Measurements from ENCODE around the gene ART5. TPM values are rescaled to one million over a fixed set of nuclear protein-coding genes. Genes with fewer than 3 reads are reported as not detected.
A peak's percentile ranks its signal among the peaks of the same experiment; 100 is the strongest.

Gene ART5
- total RNA-seq, 6 donors from 2014 or later, result 0.49 to 3.6 (median 1.3) TPM; not detected in 2

DNA sequence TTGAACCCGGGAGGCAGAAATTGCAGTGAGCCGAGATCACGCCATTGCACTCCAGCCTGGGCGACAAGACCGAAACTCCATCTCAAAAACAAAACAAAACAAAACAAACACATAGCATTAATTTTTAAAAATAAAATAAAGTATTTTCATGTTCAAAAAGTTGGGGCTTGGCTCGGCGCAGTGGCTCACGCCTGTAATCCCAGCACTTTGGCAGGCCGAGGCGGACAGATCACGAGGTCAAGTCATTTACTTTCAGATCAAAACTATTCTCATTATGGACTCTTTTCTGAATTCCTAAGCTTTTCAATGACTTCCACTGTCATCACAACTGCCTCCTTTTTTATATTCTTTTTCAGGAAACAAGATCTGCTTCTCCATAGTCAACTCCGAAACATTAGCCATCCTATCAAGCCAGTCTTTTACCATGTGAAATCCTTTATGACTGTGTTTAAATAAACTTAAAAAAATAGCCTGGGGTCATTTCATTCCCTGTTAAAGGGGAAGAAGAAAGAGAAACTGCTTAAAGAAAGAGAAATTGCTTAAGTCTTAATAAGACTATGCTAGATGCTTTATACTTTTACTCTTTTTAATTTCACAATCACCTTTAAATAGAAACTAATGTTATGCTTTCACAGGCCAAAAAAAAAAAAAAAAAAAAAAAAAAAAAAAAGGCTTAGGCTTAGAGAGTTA lies 42.5 kb upstream of the ART5 start:
- Histone ChIP-seq H3K36me3 (peaks cover 26 to 96% (median 80%) of the 10 kb centered on the region in 4 donors), H3K27me3 (no peaks in the 10 kb centered on the region), H3K9me3 (no peaks in the 10 kb centered on the region), H3K4me1 (peaks cover 0 to 10% (median 6%) of the 10 kb centered on the region in 4 donors), H3K4me3 (no peak overlapping the region), H3K27ac (peak overlapping the region in 1 of 4 donors; percentile 19)
- DNase-seq (no peak), ATAC-seq (ENCODE audit: low FRiP score in 2 of 2) (no peak)
- 88 to 91% methylated on average over 12 of the region's 12 CpGs for WGBS, 2 donors
- TF ChIP-seq POLR2A (IDR thresholded peaks at IDR 0.05) (no peak), POLR2AphosphoS5 (IDR thresholded peaks at IDR 0.05) (no peak), EP300 (IDR thresholded peaks at IDR 0.05) (no peak)
- TF ChIP-seq, protein P1, sequence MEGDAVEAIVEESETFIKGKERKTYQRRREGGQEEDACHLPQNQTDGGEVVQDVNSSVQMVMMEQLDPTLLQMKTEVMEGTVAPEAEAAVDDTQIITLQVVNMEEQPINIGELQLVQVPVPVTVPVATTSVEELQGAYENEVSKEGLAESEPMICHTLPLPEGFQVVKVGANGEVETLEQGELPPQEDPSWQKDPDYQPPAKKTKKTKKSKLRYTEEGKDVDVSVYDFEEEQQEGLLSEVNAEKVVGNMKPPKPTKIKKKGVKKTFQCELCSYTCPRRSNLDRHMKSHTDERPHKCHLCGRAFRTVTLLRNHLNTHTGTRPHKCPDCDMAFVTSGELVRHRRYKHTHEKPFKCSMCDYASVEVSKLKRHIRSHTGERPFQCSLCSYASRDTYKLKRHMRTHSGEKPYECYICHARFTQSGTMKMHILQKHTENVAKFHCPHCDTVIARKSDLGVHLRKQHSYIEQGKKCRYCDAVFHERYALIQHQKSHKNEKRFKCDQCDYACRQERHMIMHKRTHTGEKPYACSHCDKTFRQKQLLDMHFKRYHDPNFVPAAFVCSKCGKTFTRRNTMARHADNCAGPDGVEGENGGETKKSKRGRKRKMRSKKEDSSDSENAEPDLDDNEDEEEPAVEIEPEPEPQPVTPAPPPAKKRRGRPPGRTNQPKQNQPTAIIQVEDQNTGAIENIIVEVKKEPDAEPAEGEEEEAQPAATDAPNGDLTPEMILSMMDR (IDR thresholded peaks at IDR 0.05), result no peak

DNA sequence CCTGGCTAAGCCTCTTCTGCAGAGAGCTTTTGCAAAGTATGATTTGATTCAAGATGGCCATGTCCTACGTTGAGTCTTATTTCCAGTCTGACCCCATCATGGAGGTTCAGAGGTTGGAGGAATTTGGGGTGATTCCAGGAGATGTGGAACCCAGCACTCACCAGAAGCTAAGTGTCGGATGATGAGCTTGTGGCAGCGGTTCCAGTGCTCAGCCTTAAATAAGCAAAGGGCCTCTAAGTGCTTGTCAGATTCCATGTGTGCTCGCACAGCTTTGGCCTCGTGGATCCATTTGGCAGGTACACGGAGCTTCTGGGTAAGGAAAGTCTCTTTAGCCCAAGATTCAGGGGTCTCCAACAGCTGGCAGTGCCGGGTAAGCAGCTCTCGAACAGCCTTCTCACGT lies 41.2 kb upstream of the ART5 start:
- Histone ChIP-seq H3K9me3 (no peaks in the 10 kb centered on the region), H3K27ac (no peak overlapping the region), H3K4me1 (peaks cover 0 to 10% (median 6%) of the 10 kb centered on the region in 4 donors), H3K36me3 (peaks cover 25 to 96% (median 79%) of the 10 kb centered on the region in 4 donors), H3K27me3 (no peaks in the 10 kb centered on the region), H3K4me3 (no peak overlapping the region)
- TF ChIP-seq, protein P1 (IDR thresholded peaks at IDR 0.05), result no peak
- TF ChIP-seq EP300 (IDR thresholded peaks at IDR 0.05), result no peak
- no peak for TF ChIP-seq POLR2A (IDR thresholded peaks at IDR 0.05)
- no peak for TF ChIP-seq POLR2AphosphoS5 (IDR thresholded peaks at IDR 0.05)
- WGBS, 2 donors, result 92 to 95% methylated on average over 1 to 9 of the region's 9 CpGs
- DNase-seq (no peak), ATAC-seq (ENCODE audit: low FRiP score in 2 of 2) (no peak)

DNA sequence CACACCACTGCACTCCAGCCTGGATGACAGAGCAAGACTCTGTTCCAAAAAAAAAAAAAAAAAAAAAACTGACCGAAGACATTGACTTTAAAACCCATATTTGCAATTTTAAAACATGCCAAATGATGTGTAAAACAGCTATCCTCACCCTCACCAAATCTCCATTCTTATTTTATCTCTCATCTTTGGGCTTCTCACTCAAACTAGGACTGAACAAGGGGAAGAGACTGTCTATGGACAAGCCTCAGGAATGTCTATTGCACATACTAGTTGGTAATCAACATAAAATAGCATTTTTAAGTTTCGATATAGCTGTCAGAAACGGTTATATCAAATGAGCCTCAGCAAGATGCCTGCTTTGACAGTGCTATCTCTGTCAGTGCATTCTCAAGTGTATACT lies 37.3 kb upstream of the ART5 start:
- no peaks in the 10 kb centered on the region for H3K4me1 ChIP-seq
- no peaks in the 10 kb centered on the region for H3K9me3 ChIP-seq
- TF ChIP-seq, protein P1 (IDR thresholded peaks at IDR 0.05), result no peak
- no peak for TF ChIP-seq POLR2A (IDR thresholded peaks at IDR 0.05)
- no peak for TF ChIP-seq POLR2AphosphoS5 (IDR thresholded peaks at IDR 0.05)
- no peak for TF ChIP-seq EP300 (IDR thresholded peaks at IDR 0.05)
- ATAC-seq (ENCODE audit: low FRiP score in 2 of 2), result no peak
- peaks cover 36 to 100% (median 87%) of the 10 kb centered on the region in 4 donors for H3K36me3 ChIP-seq
- no peak overlapping the region for H3K27ac ChIP-seq
- H3K4me3 ChIP-seq, result no peak overlapping the region
- WGBS, 2 donors, result 96 to 100% methylated on average over 3 of the region's 3 CpGs
- no peak for DNase-seq
- H3K27me3 ChIP-seq, result no peaks in the 10 kb centered on the region

GRCh38 chr11:3675971-3676370 lies 34.2 kb upstream of the ART5 start:
- H3K36me3 ChIP-seq, result peaks cover 30 to 100% (median 77%) of the 10 kb centered on the region in 4 donors
- DNase-seq, result no peak
- TF ChIP-seq POLR2A (IDR thresholded peaks at IDR 0.05) (no peak), POLR2AphosphoS5 (IDR thresholded peaks at IDR 0.05) (no peak), EP300 (IDR thresholded peaks at IDR 0.05) (no peak)
- TF ChIP-seq, protein P1 (IDR thresholded peaks at IDR 0.05), result no peak
- H3K27ac ChIP-seq, result no peak overlapping the region
- H3K27me3 ChIP-seq, result no peaks in the 10 kb centered on the region
- no peaks in the 10 kb centered on the region for H3K4me1 ChIP-seq
- H3K4me3 ChIP-seq, result no peak overlapping the region
- H3K9me3 ChIP-seq, result no peaks in the 10 kb centered on the region
- 97% methylated on average over 11 of the region's 11 CpGs for WGBS, 2 donors
- ATAC-seq (ENCODE audit: low FRiP score in 2 of 2), result no peak

DNA sequence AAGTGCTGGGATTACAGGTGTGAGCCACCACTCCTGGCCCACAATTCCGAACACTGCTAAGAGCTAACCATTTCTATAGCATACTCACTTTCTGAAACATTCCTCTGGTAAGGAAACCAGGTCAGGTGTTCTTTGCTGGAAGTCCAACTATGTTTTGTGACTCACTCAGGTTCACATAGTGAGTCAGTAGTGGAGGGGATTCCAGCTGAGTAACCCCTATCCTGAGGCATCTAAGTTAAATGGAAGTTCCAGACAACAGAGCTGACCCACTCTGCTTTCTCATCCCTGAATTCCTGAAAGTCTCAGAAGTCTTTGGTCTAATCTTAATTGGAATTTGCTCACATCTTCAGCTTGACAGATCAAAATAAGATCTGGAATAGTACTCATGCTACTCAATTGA lies 32.4 kb upstream of the ART5 start:
- DNase-seq, result no peak
- Histone ChIP-seq H3K9me3 (no peaks in the 10 kb centered on the region), H3K4me3 (no peak overlapping the region), H3K36me3 (peaks cover 30 to 100% (median 70%) of the 10 kb centered on the region in 4 donors), H3K4me1 (no peaks in the 10 kb centered on the region), H3K27ac (no peak overlapping the region), H3K27me3 (no peaks in the 10 kb centered on the region)
- TF ChIP-seq POLR2A (IDR thresholded peaks at IDR 0.05) (no peak), POLR2AphosphoS5 (IDR thresholded peaks at IDR 0.05) (no peak), EP300 (IDR thresholded peaks at IDR 0.05) (no peak)
- TF ChIP-seq, protein P1 (IDR thresholded peaks at IDR 0.05), result no peak
- 92 to 94% methylated on average over 1 of the region's 1 CpG for WGBS, 2 donors
- no peak for ATAC-seq (ENCODE audit: low FRiP score in 2 of 2)

Data from upper lobe of left lung (tissue), 6 donors.